Caki2 (cell line): ENCODE measurements around the gene RNF130. TPM values are rescaled to one million over a fixed set of nuclear protein-coding genes. Genes with fewer than 3 reads are reported as not detected.
"Not testable (repeated sequence)": the region's sequence is repeated elsewhere in the genome, so short reads cannot be mapped to it uniquely, and the experiment has no call there.

Source experiments
- DNase-seq: peaks from one replicate; pipeline ENCODE4 v3.0.0-alpha.2; 2015; ENCODE audit warnings: low read depth
- in situ Hi-C: cut with HindIII; loops from 2 replicates; pipeline ENCODE4 v1.10.0; 2016; ENCODE audit warnings: low sequenced_read_pairs, low pct_unique_long_range_greater_than_20kb, mixed read lengths
- total RNA-seq: library from RNA; depleted of rRNA; stranded (reverse); fragments of >200 nt; shearing (Covaris generic); gene quantifications from 2 replicates; pipeline ENCODE4 v1.2.3, GENCODE V29; 2014; ENCODE audit warnings: low replicate concordance

The RNF130 gene
- total RNA-seq, 1 experiment from 2014 or later: 45.2 TPM

DNA sequence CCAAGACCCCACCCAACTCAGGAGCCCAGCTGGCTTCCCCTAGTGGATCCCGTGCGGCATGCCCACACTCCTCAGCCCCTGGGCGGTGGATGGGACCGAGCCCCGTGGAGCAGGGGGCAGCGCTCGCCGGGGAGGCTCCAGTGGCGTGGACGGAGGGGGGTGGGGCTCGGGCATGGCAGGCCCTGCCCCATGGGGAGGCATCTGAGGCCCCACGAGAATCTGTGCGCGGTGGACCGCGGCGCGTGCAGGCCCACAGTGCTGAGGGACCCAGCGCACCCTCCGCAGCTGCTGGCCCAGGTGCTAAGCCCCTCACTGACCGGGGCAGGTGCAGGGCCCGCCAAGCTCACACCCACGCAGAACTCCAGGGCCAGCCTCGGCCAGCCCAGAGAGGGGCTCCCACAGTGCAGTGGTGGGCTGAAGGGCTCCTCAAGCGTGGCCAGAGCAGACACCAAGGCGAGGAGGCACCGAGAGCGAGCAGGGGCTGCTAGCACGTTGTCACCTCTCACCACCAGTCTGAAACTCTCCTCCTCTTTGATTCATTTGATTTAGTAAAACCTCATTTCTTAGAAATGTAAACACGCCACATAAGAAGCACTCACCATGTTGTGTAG is 25.6 kb downstream of the RNF130 start:
- DNase-seq: no peak
- in situ Hi-C loops: no loop called here

DNA sequence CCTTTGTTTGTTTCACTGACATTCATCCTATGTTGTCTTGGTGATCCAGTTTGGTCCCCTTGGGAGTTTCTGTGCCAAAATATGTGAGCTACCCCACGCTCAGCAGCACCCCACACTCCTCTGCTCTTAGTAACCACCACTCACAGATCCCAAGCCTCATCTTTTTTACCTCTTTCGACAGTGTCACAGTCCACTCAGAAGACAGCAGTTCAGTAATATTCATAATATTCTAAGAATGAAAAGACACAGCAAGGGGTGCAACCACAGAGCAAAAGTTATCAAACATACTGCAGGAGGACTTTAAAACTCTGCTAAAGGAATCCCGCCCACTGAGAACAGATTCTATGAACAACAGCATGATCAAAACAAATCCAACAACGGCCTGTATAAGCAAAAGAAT is 28.2 kb downstream of the RNF130 start:
- no peak for DNase-seq
- in situ Hi-C loops: no loop called here

DNA sequence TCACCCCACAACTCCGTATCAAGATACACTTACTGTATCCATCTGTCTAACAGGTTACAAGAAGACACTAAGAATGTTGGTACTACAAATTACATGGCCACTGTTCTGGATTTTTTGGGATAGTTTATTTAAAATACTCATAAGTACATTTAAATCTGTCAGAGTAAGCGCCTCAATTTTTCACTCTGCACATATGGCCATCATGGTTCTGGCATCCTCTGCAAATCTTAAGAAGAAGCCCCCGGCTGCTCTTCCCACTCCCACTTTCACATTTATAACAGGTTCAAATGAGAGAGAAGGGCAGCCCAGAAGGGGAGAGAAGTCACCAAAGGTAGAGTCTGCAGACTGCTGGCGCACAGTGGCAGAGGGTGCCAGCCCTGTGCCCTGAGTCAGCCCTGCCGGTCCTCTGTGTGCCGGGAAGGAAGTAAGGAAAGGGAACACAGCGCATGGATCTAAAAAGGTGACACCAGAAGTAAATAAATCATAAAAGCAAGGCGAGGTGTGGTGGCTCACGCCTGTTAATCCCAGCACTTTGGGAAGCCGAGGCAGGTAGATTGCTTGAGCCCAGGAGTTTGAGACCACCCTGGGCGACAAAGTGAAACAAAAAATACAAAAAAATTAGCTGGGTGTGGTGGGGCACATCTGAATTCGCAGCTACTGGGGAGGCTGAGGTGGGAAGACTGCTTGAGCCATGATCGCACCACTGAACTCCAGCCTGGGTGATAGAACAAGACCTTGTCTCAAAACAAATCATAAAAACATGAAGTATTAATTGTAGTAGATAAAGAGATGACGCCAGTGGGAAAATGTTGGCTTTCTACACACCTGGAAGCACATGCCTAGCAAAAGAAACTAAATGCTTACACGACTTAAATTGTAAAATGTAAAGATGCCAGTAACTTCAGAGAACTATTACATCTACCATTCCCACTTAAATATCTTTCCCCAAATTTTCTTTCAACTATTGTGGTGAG is 30.0 kb downstream of the RNF130 start:
- no peak for DNase-seq
- in situ Hi-C loops: no loop called here

DNA sequence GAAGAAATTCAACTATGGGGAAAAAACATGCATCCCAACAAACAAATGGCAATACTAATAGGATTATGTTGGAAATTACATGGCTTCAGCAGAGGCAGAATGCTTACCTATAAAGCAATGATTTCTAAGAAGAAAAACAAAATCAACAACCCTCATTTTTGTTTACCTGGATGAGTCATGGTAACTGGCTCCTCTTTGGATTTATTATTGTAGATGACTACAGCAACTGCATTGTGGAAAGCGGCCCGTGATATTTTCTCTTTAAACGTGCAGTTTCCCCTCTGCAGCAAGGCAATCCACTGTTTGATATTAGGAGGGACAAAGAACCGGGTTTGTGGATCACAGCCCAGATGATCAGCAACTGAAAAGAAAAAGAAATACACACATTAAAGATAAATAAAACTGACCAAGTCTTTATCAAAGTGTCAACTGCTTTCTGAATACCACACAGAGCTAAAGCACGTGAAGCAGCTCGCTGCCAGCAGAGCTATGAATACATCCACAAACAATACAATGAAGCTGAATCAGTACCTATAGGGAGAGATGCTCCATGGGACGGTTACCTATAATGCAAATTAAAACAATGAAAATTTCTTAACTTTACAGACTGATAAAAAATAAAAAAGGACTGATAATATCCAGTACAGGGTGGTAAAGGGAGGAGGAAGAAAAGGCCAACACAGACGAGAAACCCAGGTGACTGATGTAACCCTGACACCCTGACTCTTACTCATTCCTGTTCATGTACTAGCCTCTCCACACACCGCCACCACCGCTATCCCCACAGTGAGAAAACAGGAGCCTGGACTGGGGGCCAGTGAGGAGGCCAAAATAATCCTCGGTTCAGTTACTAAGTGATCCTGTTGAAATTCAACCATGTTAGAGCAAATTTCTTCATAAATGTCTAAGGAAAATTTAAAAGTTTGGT is 31.0 kb downstream of the RNF130 start:
- in situ Hi-C loops: no loop called here
- DNase-seq: no peak

DNA sequence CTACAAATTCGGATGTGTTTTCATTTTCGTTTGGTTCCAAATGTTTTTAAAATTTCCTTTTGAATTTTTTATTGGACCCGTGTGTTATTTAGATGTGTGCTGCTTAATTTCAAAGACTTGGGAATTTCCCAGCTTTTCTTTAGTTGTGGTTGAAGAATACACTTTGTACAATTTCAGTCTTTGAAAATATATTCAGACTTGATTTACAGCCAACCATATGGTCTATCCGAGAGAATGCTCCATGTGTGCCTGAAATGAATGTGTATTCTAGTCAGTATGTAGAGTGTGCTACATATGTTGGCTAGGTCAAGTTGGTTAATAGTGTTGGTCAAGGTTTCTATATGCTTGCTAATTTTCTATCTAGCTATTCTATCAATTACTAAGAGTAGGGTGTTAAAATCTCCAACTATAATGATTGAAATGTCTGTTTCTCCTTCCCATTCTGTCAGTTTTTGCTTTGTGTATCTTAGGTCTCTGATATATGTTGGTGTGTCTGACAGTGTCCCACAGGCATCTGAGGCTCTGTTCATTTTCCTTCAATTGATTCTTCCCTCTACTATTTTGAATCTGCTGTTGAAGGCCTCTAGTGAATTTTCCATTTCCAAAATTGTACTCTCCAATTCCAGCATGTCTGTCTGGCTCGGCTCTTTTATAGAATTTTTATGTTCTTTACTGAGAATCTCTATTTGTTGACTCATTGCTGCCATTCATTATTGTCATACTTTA is 36.2 kb downstream of the RNF130 start:
- in situ Hi-C loops: no loop called here
- DNase-seq: no peak

DNA sequence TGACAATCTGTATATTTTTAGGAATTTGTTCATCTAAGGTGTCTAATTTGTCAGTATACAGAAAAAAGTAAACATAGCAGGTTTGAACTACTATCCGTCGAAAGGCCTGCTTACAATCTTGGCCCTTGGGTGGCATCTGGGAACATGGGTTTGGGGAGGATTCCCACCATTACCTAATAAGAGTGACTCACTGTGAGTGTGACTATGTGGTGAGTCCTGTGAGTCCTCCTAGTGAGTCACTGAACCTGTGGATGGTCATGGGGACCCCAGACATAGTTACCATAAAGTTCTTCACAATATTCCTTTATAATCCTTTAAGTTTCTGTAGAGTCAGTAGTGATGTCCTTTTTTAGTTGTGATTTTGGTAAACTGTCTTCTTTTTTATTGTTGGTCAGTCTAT is 37.0 kb downstream of the RNF130 start:
- no peak for DNase-seq
- in situ Hi-C loops: no loop called here

DNA sequence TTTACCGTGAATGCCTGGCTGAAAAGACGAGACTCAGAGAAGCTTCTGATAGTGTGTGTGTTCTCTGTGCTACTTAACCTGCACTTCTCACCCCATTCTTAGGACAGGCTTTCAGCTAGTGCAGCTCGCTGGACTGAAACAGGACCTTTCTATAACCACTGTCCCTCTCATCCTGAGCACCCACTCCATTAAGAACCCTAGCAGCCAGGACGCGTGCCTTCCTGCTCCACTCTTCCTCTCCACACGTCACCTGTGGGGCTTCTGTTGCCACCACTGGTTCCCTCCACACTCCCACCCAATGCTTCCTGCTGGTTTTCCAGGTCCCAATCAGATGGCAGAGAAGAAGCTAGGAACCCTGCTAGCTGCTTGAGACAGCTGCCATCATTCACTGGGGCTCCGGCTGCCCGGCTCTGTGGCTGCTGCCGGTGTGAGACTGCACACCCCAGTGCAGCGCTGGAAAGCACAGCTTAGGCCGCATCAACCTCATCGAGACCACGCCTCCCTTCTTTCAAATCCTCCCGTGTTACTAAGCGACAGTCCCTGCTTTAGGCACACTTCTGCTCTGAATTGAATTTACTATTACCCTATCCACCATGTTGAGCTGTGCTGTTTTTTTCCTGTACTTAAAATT is 44.0 kb downstream of the RNF130 start:
- DNase-seq: no peak
- in situ Hi-C loops: no loop called here

DNA sequence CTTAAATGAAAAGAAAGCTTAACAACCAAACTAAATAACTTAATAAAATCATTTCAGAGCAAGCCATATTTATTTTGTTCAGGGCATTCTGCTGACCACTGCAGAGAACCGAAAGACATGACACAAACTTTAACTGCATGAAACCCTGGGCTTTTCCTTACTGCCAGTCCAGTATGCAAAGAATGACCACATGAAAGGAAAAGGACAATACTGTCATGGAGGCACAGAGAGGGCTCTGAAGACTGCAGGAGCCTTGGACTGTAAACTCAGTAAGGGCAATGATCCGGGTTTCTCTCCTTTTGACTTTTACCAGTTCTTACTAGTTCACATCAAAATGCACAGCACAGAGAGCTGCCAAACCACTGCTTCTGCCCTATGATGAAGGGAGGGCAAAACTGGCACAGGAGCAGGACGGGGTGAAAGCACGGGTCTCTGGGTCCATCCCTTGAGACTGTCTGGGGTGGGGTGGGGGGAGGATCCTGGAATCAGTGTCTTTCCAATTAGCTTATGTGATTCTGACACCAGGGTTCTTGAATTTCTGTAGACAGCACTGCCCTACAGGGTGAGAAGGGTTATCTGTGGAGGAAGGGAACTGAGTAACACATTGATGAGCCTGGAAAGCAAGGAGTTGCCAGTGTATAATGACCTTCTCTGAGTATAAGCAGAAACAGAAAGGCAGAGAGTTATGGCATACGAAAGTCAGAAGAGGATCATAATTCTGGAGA is 44.7 kb downstream of the RNF130 start:
- in situ Hi-C loops: no loop called here
- no peak for DNase-seq

DNA sequence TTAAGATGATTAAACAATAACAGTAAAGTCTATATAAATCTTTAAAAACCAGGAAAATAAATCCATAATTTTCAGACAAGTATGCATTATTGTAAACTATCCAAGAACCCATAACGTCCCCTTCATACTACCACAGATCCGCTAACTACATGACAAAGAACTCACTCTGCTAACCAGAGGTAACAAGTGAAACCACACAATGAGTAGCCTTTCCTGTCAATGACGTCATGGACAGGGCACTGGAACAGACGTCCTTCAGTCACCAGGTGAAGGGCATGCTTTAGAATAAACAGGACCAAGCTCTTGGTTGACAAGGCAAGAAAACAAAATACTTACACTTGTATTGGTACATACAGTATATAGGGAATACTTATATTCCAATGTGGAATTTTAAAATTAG is 45.2 kb downstream of the RNF130 start:
- DNase-seq: no peak
- in situ Hi-C loops: no loop called here

DNA sequence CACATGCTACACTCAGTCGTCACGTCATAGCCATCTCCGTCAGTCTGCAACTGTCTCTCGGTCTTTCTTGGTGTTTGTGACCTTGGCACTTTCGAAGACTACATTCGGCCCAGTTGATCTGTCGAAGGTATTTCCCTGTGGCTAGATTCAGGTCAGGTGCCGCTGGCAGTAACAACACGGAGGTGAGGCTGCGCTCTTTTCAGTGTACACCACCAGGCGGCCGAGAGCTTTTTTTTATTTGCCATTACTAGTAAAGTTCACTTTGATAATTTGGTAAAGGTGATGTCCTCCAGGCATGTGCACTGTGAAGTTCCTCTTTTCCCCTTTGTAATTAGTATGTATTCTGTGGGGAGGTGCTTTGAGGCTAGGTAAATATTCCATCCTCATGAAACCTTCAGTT is 49.7 kb downstream of the RNF130 start:
- no peak for DNase-seq
- in situ Hi-C loops: no loop called here

DNA sequence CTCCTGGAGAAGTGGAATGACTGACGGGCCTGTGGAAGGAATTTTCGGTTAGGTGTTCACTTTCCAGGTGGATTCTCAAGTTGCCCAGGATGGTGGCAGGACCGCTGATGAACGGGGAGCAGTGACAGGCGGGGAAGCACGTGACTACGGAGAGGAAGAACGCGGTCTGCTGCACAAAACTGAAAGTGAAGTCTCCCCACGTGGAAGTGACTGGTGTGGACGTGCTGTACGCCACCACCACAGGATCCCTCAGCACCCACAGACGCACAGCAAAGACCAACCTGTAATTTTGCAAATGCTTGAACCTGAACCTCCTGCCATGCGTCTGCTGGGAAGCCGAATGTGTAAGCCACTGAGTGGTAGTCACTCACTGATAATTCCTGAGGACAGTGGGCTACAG is 51.4 kb downstream of the RNF130 start:
- in situ Hi-C loops: no loop called here
- no peak for DNase-seq

DNA sequence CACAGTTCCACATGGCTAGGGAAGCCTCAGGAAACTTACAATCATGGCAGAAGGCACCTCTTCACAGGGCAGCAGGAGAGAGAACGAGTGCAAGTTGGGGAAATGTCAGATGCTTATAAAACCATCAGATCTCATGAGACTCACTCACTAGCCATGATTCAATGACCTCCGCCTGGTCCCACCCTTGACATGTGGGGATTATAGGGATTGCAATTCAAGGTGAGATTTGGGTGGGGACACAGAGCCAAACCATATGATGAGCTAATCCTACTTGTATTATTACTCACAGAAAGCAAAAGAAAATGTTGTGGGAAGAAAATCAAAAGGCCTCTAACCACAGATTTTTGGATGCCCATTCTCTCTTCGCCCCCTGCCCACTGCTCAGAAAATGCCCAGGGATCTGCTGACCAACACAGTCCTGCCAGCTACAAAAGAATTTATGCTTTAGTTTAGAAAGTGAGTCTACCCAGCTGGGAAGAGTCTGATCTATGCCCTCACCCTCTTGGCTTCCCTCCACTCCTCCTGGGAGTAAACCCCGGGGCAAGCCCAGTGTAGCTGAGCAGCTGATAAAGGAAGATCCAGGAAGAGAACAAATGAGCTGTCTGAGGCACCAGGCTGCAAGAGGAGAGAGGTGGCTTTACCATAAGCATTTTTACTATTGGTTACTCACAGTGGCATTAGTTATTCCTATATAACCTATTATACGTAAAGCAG is 53.1 kb downstream of the RNF130 start:
- in situ Hi-C loops: no loop called here

DNA sequence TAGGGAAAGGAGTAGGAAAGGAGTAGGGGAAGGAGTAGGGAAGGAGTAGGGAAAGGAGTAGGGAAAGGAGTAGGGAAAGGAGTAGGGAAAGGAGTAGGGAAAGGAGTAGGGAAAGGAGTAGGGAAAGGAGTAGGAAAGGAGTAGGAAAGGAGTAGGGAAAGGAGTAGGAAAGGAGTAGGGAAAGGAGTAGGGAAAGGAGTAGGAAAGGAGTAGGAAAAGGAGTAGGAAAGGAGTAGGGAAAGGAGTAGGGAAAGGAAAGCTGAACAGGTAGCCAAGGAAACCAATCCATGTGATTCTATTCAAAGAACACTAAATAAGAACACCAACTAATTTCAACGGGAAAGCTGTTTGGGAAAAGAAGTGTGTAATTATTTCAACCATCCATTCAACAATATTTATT is 56.0 kb downstream of the RNF130 start:
- DNase-seq, in situ Hi-C loops: not testable (repeated sequence)

More for the DNA sequence above, 53.1 kb downstream of the RNF130 start:
- DNase-seq: no peak

DNA sequence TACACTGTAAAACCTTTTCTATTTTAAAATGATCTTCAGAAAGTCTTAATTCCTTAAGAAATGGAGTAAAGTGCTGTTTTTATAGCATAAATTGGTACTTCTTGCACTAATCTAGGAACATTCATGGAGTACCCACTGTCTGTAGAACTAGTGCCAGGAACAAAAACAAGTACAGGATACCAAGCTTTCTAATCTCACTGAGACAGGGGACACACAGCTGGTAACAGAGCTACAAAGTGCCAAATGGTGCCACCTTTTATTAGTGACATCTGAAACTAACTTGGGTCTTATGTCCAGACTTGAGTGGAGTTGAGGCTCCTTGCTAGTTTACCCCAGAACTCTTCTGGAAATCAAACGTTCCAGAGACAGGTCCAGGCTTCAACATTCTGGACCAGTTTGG is 57.9 kb downstream of the RNF130 start:
- in situ Hi-C loops: no loop called here

DNA sequence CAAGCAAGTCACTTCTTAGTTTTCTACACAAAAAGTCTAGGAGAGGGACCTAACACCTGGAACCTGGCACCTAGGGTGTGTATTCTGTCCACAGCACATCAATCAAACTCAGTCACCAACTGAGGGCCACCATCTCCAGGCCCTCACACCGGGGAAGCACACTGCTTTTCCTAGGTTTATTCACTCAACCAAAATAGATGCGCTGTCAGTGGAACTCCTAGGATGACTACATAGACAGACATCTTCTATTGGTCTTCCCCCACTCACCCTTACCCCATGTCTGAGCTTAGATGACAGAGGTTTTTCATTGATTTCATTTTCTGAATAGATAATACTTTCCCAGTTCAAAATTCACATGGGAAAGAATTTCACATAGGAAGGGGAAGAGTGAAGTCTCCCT is 59.2 kb downstream of the RNF130 start:
- DNase-seq: no peak
- in situ Hi-C loops: no loop called here

More for the DNA sequence above, 57.9 kb downstream of the RNF130 start:
- no peak for DNase-seq

DNA sequence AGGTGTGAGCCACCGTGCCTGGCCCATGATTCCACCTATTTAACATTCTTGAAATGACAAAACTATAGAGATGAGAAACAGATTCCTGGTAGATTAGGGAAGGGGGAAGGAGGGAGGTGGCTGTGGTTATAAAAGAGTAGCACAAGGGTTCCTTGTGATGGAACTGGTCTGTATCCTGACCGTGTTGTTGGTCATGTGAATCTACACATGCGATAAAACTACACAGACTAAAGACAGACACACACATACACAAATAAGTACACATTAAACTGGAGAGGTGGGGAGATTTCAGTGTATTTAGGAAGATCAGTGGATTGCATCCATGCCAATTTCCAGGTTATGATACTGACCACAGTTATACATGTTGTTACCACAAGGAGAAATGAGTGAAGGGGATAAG is 60.9 kb downstream of the RNF130 start:
- DNase-seq: no peak
- in situ Hi-C loops: no loop called here
